ENCODE data around the gene PLCH2.

GRCh38 chr1:2546515-2547209 lies 70.6 kb downstream of the PLCH2 start:
- TF ChIP-seq CTCF (IDR thresholded peaks at IDR 0.05) = peak in 2 of 12 donors; percentile 10 to 16
- TF ChIP-seq POLR2A (IDR thresholded peaks at IDR 0.05) = peak in 1 of 2 donors; percentile 56
